ENCODE data around the gene FGF18.

The FGF18 gene

DNA sequence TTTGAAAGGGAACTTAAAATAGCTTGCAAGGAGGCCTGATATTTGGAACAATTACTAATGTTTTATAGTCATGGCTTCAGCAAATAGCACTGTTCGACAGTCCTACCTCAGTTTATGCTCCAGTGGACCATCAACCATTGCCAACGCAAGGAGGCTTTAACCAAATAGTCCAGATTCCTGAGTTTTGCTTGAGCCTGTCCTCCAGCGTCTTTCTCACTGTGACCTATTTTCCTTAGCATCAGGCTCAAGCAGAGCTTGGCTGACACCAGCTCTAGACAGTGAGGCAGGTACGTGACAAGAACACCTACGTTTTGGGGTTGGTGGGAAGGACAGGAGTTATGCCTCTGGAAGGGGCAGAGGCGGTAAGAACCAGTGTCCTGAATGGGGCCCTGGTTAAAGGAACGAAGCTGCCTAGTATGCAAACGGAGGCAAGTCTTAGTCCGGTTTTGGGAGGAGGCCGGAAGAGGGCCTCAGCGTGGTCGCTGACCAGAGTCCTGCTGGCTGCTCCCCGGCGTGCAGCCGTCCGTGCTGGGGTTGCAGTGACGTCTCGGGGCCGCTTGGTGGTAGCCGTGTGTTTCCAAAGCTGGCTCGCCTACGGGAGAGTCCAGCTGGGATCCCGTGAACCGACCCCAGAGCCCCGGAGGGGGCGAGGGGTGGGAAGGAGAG is 998 bp upstream of the FGF18 start:
- Histone ChIP-seq H3K27ac (ENCODE audit: low read length, poor library complexity, severe bottlenecking) (no peak overlapping the region), H2BK120ac (ENCODE audit: low read depth, low read length) (no peak overlapping the region), H3K4me2 (ENCODE audit: low read length, poor library complexity, severe bottlenecking) (peak overlapping the region; percentile 96), H3K14ac (ENCODE audit: low read length in 2 of 2) (no peak overlapping the region), H4K91ac (ENCODE audit: low read length) (no peak overlapping the region), H3K36me3 (ENCODE audit: control insufficient read depth in 1 of 2, insufficient read depth in 2 of 2, low read depth in 1 of 2, low read length in 2 of 2) (peaks cover 5 to 16% of the 10 kb centered on the region in 2 experiments), H2BK5ac (ENCODE audit: low read depth, low read length, poor library complexity, severe bottlenecking) (no peak overlapping the region), H2AK5ac (ENCODE audit: low read length, severe bottlenecking) (no peak overlapping the region), H3K9me3 (ENCODE audit: control insufficient read depth, low read length) (no peaks in the 10 kb centered on the region), H3K4ac (ENCODE audit: low read depth in 1 of 2, low read length in 2 of 2) (no peak overlapping the region), H3K4me1 (ENCODE audit: control insufficient read depth, insufficient read depth, low read depth, low read length) (peaks cover 36% of the 10 kb centered on the region), H2AFZ (ENCODE audit: low read depth, low read length) (no peak overlapping the region), H3K18ac (ENCODE audit: low read depth in 1 of 2, low read length in 2 of 2) (no peak overlapping the region), H3K9ac (ENCODE audit: low read length) (peak overlapping the region; percentile 62), H3K27me3 (ENCODE audit: control insufficient read depth in 1 of 2, insufficient read depth in 1 of 2, low read length in 2 of 2) (peaks cover 0 to 28% of the 10 kb centered on the region in 2 experiments), H3K79me1 (replicated peaks; ENCODE audit: low read length, poor library complexity, severe bottlenecking) (no peaks in the 10 kb centered on the region), H2BK15ac (ENCODE audit: low read depth, poor library complexity, severe bottlenecking) (no peak overlapping the region), H4K8ac (ENCODE audit: low read length) (no peak overlapping the region), H3K23ac (ENCODE audit: low read length in 2 of 2) (no peak overlapping the region), H3K4me3 (ENCODE audit: insufficient read depth in 1 of 2, low read depth in 1 of 2, low read length in 2 of 2) (peak overlapping the region; percentile 56 to 79), H2BK12ac (ENCODE audit: low read length in 2 of 2) (no peak overlapping the region)
- 9% methylated on average over 26 of the region's 26 CpGs for WGBS
- peak; percentile 84 for DNase-seq

DNA sequence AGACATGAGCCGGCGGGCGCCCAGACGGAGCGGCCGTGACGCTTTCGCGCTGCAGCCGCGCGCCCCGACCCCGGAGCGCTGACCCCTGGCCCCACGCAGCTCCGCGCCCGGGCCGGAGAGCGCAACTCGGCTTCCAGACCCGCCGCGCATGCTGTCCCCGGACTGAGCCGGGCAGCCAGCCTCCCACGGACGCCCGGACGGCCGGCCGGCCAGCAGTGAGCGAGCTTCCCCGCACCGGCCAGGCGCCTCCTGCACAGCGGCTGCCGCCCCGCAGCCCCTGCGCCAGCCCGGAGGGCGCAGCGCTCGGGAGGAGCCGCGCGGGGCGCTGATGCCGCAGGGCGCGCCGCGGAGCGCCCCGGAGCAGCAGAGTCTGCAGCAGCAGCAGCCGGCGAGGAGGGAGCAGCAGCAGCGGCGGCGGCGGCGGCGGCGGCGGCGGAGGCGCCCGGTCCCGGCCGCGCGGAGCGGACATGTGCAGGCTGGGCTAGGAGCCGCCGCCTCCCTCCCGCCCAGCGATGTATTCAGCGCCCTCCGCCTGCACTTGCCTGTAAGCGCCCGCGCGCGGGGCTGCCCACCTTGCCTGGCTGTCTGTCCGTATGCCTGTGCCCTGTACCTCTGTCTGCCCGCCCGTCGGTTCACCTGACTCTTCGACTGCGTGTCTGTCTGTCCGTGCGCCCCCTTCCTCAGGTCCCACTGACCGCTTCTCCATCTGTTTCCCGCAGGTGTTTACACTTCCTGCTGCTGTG is 412 bp downstream of the FGF18 start:
- Histone ChIP-seq H2AFZ (ENCODE audit: low read depth, low read length) (no peak overlapping the region), H3K4me3 (ENCODE audit: insufficient read depth in 1 of 2, low read depth in 1 of 2, low read length in 2 of 2) (peak overlapping the region; percentile 56 to 76), H3K4me2 (ENCODE audit: low read length, poor library complexity, severe bottlenecking) (peak overlapping the region; percentile 96), H3K23ac (ENCODE audit: low read length in 2 of 2) (peak overlapping the region in 1 of 2 experiments; percentile 79), H3K27me3 (ENCODE audit: control insufficient read depth in 1 of 2, insufficient read depth in 1 of 2, low read length in 2 of 2) (peaks cover 0 to 28% of the 10 kb centered on the region in 2 experiments), H2BK120ac (ENCODE audit: low read depth, low read length) (no peak overlapping the region), H3K9me3 (ENCODE audit: control insufficient read depth, low read length) (no peaks in the 10 kb centered on the region), H4K8ac (ENCODE audit: low read length) (no peak overlapping the region), H3K4me1 (ENCODE audit: control insufficient read depth, insufficient read depth, low read depth, low read length) (peaks cover 37% of the 10 kb centered on the region), H2AK5ac (ENCODE audit: low read length, severe bottlenecking) (no peak overlapping the region), H2BK15ac (ENCODE audit: low read depth, poor library complexity, severe bottlenecking) (no peak overlapping the region), H3K18ac (ENCODE audit: low read depth in 1 of 2, low read length in 2 of 2) (no peak overlapping the region), H3K9ac (ENCODE audit: low read length) (no peak overlapping the region), H3K36me3 (ENCODE audit: control insufficient read depth in 1 of 2, insufficient read depth in 2 of 2, low read depth in 1 of 2, low read length in 2 of 2) (peaks cover 4 to 5% of the 10 kb centered on the region in 2 experiments), H3K4ac (ENCODE audit: low read depth in 1 of 2, low read length in 2 of 2) (no peak overlapping the region), H4K91ac (ENCODE audit: low read length) (no peak overlapping the region), H3K79me1 (replicated peaks; ENCODE audit: low read length, poor library complexity, severe bottlenecking) (no peaks in the 10 kb centered on the region), H2BK5ac (ENCODE audit: low read depth, low read length, poor library complexity, severe bottlenecking) (peak overlapping the region; percentile 63), H3K14ac (ENCODE audit: low read length in 2 of 2) (peak overlapping the region in 1 of 2 experiments; percentile 72), H2BK12ac (ENCODE audit: low read length in 2 of 2) (no peak overlapping the region), H3K27ac (ENCODE audit: low read length, poor library complexity, severe bottlenecking) (no peak overlapping the region)
- no peak for DNase-seq
- WGBS = 3% methylated on average over 55 of the region's 95 CpGs

DNA sequence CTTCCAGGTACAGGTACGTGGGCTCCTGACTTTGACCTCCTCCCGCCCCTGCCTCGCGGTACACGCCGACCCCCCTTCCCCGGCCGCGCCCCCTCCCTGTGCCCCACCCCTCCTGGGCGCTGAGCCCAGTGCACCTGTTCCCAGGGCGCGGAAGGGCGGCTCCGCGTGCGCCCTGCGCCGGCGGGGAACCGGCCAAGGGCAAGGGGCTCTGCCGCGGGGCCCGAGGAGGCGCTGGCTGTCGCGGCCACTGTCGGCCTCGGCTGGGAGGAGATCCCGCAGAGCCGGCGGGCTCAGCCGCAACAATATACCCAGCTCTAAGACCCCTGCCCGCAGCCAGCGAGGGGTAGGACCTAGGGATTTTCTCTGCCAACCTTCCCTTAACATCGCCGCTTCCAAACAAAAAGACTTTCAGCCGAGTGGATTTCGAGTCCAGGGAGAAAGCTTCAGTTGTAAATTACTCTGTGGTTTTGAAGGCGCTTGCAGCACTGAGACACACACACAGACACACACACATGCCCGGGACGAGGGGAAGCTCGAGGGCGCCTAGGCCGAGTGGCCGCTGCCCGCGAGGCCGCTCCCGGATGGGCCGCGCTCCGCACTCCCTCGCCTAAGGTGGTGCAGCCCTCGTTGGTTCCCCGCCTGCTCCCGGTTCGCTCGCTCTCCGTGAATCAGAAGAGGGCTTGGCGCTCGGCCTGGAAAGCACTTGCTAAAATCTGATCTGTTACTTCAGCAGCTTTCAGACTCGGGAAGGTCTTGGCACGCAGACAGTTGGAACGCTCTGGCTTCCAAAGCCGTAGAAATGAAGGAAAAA is 1.2 kb downstream of the FGF18 start:
- no peak overlapping the region for H2BK120ac ChIP-seq (ENCODE audit: low read depth, low read length)
- peak overlapping the region; percentile 15 to 76 for H3K4me3 ChIP-seq (ENCODE audit: insufficient read depth in 1 of 2, low read depth in 1 of 2, low read length in 2 of 2)
- H4K8ac ChIP-seq (ENCODE audit: low read length) = no peak overlapping the region
- H4K91ac ChIP-seq (ENCODE audit: low read length) = no peak overlapping the region
- H2AFZ ChIP-seq (ENCODE audit: low read depth, low read length) = no peak overlapping the region
- WGBS = 7% methylated on average over 44 of the region's 65 CpGs
- H2BK12ac ChIP-seq (ENCODE audit: low read length in 2 of 2) = no peak overlapping the region
- H3K27me3 ChIP-seq (ENCODE audit: control insufficient read depth in 1 of 2, insufficient read depth in 1 of 2, low read length in 2 of 2) = peaks cover 0 to 28% of the 10 kb centered on the region in 2 experiments
- peak; percentile 65 for DNase-seq
- no peak overlapping the region for H3K23ac ChIP-seq (ENCODE audit: low read length in 2 of 2)
- H3K4me1 ChIP-seq (ENCODE audit: control insufficient read depth, insufficient read depth, low read depth, low read length) = peaks cover 37% of the 10 kb centered on the region
- no peak overlapping the region for H3K14ac ChIP-seq (ENCODE audit: low read length in 2 of 2)
- no peak overlapping the region for H2AK5ac ChIP-seq (ENCODE audit: low read length, severe bottlenecking)
- peak overlapping the region; percentile 9 for H3K9ac ChIP-seq (ENCODE audit: low read length)
- H3K4ac ChIP-seq (ENCODE audit: low read depth in 1 of 2, low read length in 2 of 2) = no peak overlapping the region
- H3K18ac ChIP-seq (ENCODE audit: low read depth in 1 of 2, low read length in 2 of 2) = no peak overlapping the region
- no peaks in the 10 kb centered on the region for H3K9me3 ChIP-seq (ENCODE audit: control insufficient read depth, low read length)
- peak overlapping the region; percentile 96 for H3K4me2 ChIP-seq (ENCODE audit: low read length, poor library complexity, severe bottlenecking)
- H3K27ac ChIP-seq (ENCODE audit: low read length, poor library complexity, severe bottlenecking) = no peak overlapping the region
- H2BK5ac ChIP-seq (ENCODE audit: low read depth, low read length, poor library complexity, severe bottlenecking) = no peak overlapping the region
- H3K79me1 ChIP-seq (replicated peaks; ENCODE audit: low read length, poor library complexity, severe bottlenecking) = no peaks in the 10 kb centered on the region
- H3K36me3 ChIP-seq (ENCODE audit: control insufficient read depth in 1 of 2, insufficient read depth in 2 of 2, low read depth in 1 of 2, low read length in 2 of 2) = peaks cover 4 to 5% of the 10 kb centered on the region in 2 experiments
- H2BK15ac ChIP-seq (ENCODE audit: low read depth, poor library complexity, severe bottlenecking) = no peak overlapping the region

All from mesenchymal stem cell (in vitro differentiated cells and primary cell).